Astrocyte (in vitro differentiated cells and primary cell): ENCODE results near the gene AKAP1. TPM values are rescaled to one million over a fixed set of nuclear protein-coding genes. Genes with fewer than 3 reads are reported as not detected.

ENCODE experiments used
- DNase-seq: peaks from one replicate; pipeline ENCODE4 v3.0.0-alpha.2; 2010; ENCODE audit warnings: low read depth
- FAIRE-seq: peaks from 2 replicates; lab custom pipeline; 2011; peaks lifted over from hg19 to GRCh38; lab: Jason Lieb, UNC
- H2AFZ ChIP-seq: 2 replicates; pipeline ENCODE4 v1.6.0; 2012; ENCODE audit warnings: low read depth, low read length, inconsistent platforms
- H3K27ac ChIP-seq: 2 replicates; pipeline ENCODE4 v1.5.1; 2011; ENCODE audit warnings: low read depth, low read length, inconsistent platforms
- H3K27me3 ChIP-seq: 2 replicates; pipeline ENCODE4 v1.6.0; 2011; ENCODE audit warnings: low read length, inconsistent platforms; ENCODE audit not compliant: insufficient read depth
- H3K36me3 ChIP-seq: 2 replicates; pipeline ENCODE4 v1.5.1; 2011; ENCODE audit warnings: low read length, inconsistent platforms; ENCODE audit not compliant: insufficient read depth
- H3K4me1 ChIP-seq: 2 replicates; pipeline ENCODE4 v1.5.1; 2011; ENCODE audit warnings: low read length, inconsistent platforms; ENCODE audit not compliant: insufficient read depth
- H3K4me2 ChIP-seq: 2 replicates; pipeline ENCODE4 v1.6.0; 2012; ENCODE audit warnings: low read length, inconsistent platforms
- H3K4me3 ChIP-seq: 2 replicates; pipeline ENCODE4 v1.5.1; 2011; ENCODE audit warnings: low read depth, mild to moderate bottlenecking, low read length, inconsistent platforms; ENCODE audit not compliant: insufficient read depth
- H3K79me2 ChIP-seq: 2 replicates; pipeline ENCODE4 v1.6.0; 2012; ENCODE audit warnings: mild to moderate bottlenecking, low read length, inconsistent platforms; ENCODE audit not compliant: insufficient read depth
- H3K9ac ChIP-seq: 2 replicates; pipeline ENCODE4 v1.6.0; 2012; ENCODE audit warnings: mild to moderate bottlenecking, low read length, inconsistent platforms
- H3K9me3 ChIP-seq: 2 replicates; pipeline ENCODE4 v1.5.1; 2012; ENCODE audit warnings: low read depth, mild to moderate bottlenecking, low read length, inconsistent platforms; ENCODE audit not compliant: insufficient read depth
- H4K20me1 ChIP-seq: 2 replicates; pipeline ENCODE4 v1.6.0; 2012; ENCODE audit warnings: low read length, inconsistent platforms; ENCODE audit not compliant: insufficient read depth
- H3K27ac Mint-ChIP-seq: one replicate; pipeline ENCODE4 v1.8.0; 2021; ENCODE audit warnings: mild to moderate bottlenecking, mixed read lengths; ENCODE audit not compliant: unreplicated experiment
- H3K27me3 Mint-ChIP-seq: one replicate; pipeline ENCODE4 v1.8.0; 2021; ENCODE audit warnings: low read depth, mixed read lengths; ENCODE audit not compliant: unreplicated experiment
- H3K36me3 Mint-ChIP-seq: one replicate; pipeline ENCODE4 v1.8.0; 2021; ENCODE audit warnings: low read depth, mixed read lengths; ENCODE audit not compliant: unreplicated experiment
- H3K4me1 Mint-ChIP-seq: one replicate; pipeline ENCODE4 v1.8.0; 2021; ENCODE audit warnings: low read depth, mixed read lengths; ENCODE audit not compliant: unreplicated experiment
- H3K4me3 Mint-ChIP-seq: one replicate; pipeline ENCODE4 v1.8.0; 2021; ENCODE audit warnings: mild to moderate bottlenecking, moderate library complexity, mixed read lengths; ENCODE audit not compliant: unreplicated experiment
- H3K9me3 Mint-ChIP-seq: one replicate; pipeline ENCODE4 v1.8.0; 2021; ENCODE audit warnings: mild to moderate bottlenecking, mixed read lengths; ENCODE audit not compliant: unreplicated experiment
- CTCF ChIP-seq: IDR thresholded peaks from 2 replicates; pipeline ENCODE4 v1.5.1; 2011; ENCODE audit warnings: low read depth, mild to moderate bottlenecking, inconsistent platforms, low read length, moderate library complexity; ENCODE audit not compliant: insufficient read depth
- EZH2 ChIP-seq: IDR thresholded peaks from 2 replicates; pipeline ENCODE4 v1.6.1; 2012; ENCODE audit warnings: mild to moderate bottlenecking, low read length, inconsistent platforms; ENCODE audit not compliant: insufficient read depth
- total RNA-seq: library from RNA; stranded (reverse); gene quantifications from 2 replicates; pipeline ENCODE4 v1.2.1, GENCODE V29; 2021

The AKAP1 gene
- total RNA-seq, 1 donor from 2014 or later = 12.5 TPM

- H3K27ac Mint-ChIP-seq = no peak overlapping the region
- Histone ChIP-seq H3K9me3 (no peaks in the 10 kb centered on the region), H3K36me3 (no peaks in the 10 kb centered on the region), H3K27me3 (peaks cover 2% of the 10 kb centered on the region), H3K4me1 (peaks cover 4% of the 10 kb centered on the region), H3K4me3 (no peak overlapping the region), H2AFZ (no peak overlapping the region), H4K20me1 (no peaks in the 10 kb centered on the region), H3K9ac (no peak overlapping the region), H3K79me2 (peaks cover 2% of the 10 kb centered on the region), H3K4me2 (no peak overlapping the region), H3K27ac (no peak overlapping the region)
- H3K9me3 Mint-ChIP-seq = no peaks in the 10 kb centered on the region
- H3K4me1 Mint-ChIP-seq = no peaks in the 10 kb centered on the region
- H3K27me3 Mint-ChIP-seq = peaks cover 2% of the 10 kb centered on the region
- FAIRE-seq = no peak
- H3K36me3 Mint-ChIP-seq = no peaks in the 10 kb centered on the region
- H3K4me3 Mint-ChIP-seq = no peak overlapping the region
- TF ChIP-seq CTCF = no peak
- DNase-seq = no peak
These were observed 4.3 kb upstream of the AKAP1 start for GRCh38 chr17:57080718-57081117.

- no peaks in the 10 kb centered on the region for H3K36me3 Mint-ChIP-seq
- Histone ChIP-seq H3K36me3 (no peaks in the 10 kb centered on the region), H3K4me1 (peaks cover 10% of the 10 kb centered on the region), H3K27ac (no peak overlapping the region), H4K20me1 (peaks cover 9% of the 10 kb centered on the region), H3K4me2 (no peak overlapping the region), H3K27me3 (no peaks in the 10 kb centered on the region), H2AFZ (no peak overlapping the region), H3K9ac (no peak overlapping the region), H3K79me2 (peaks cover 11% of the 10 kb centered on the region), H3K4me3 (no peak overlapping the region), H3K9me3 (no peaks in the 10 kb centered on the region)
- TF ChIP-seq EZH2 = no peak
- TF ChIP-seq CTCF = no peak
- H3K4me1 Mint-ChIP-seq = no peaks in the 10 kb centered on the region
- no peak for FAIRE-seq
- H3K27me3 Mint-ChIP-seq = peaks cover 2% of the 10 kb centered on the region
- no peak overlapping the region for H3K27ac Mint-ChIP-seq
- no peaks in the 10 kb centered on the region for H3K9me3 Mint-ChIP-seq
- DNase-seq = no peak
- H3K4me3 Mint-ChIP-seq = peak overlapping the region; percentile 3
These were observed 2.6 kb upstream of the AKAP1 start for GRCh38 chr17:57082441-57082840.

- Mint-ChIP-seq H3K27me3 (peaks cover 3% of the 10 kb centered on the region), H3K27ac (peak overlapping the region; percentile 90), H3K9me3 (no peaks in the 10 kb centered on the region), H3K4me3 (peak overlapping the region; percentile 95), H3K4me1 (no peaks in the 10 kb centered on the region), H3K36me3 (no peaks in the 10 kb centered on the region)
- Histone ChIP-seq H3K4me1 (peaks cover 10% of the 10 kb centered on the region), H3K27me3 (no peaks in the 10 kb centered on the region), H3K36me3 (no peaks in the 10 kb centered on the region), H3K4me2 (peak overlapping the region; percentile 93), H3K9me3 (no peaks in the 10 kb centered on the region), H3K4me3 (peak overlapping the region; percentile 90), H3K79me2 (peaks cover 26% of the 10 kb centered on the region), H3K27ac (peak overlapping the region; percentile 96), H4K20me1 (peaks cover 24% of the 10 kb centered on the region), H3K9ac (peak overlapping the region; percentile 96), H2AFZ (peak overlapping the region; percentile 99)
- no peak for FAIRE-seq
- TF ChIP-seq EZH2 = no peak
- no peak for TF ChIP-seq CTCF
- DNase-seq = peak; percentile 16
These were observed 665 bp upstream of the AKAP1 start for GRCh38 chr17:57084361-57084801.
